Lung (tissue), 12 donors: ENCODE data around the gene BMP6. TPM values are rescaled to one million over a fixed set of nuclear protein-coding genes. Genes with fewer than 3 reads are reported as not detected.

Source experiments
- ATAC-seq: fragments of 200-7000 bp; cut with Tn5 transposase; one replicate; pipeline ENCODE4 v1.9.1; 2020; ENCODE audit warnings: moderate number of reproducible peaks; ENCODE audit not compliant: insufficient read depth, low FRiP score
- DNase-seq, 3 donors: peaks; one replicate each; pipeline ENCODE4 v3.0.0-alpha.2; 2013 to 2017
- H3K27ac ChIP-seq, 2 donors: one replicate each; pipeline ENCODE4 v1.5.1; 2013; ENCODE audit warnings: mild to moderate bottlenecking in 2 of 2, moderate library complexity in 2 of 2, control low read depth in 1 of 2, inconsistent platforms in 1 of 2, low read depth in 1 of 2, low read length in 1 of 2
- H3K27me3 ChIP-seq, 3 donors: one replicate each; pipeline ENCODE4 v1.5.1; 2013; ENCODE audit warnings: low read length in 2 of 3; ENCODE audit not compliant: control insufficient read depth in 3 of 3, insufficient read depth in 3 of 3
- H3K36me3 ChIP-seq, 4 donors: one replicate each; pipeline ENCODE4 v1.5.1; 2013; ENCODE audit warnings: low read length in 4 of 4, mild to moderate bottlenecking in 1 of 4, moderate library complexity in 1 of 4; ENCODE audit not compliant: control insufficient read depth in 4 of 4, insufficient read depth in 4 of 4
- H3K4me1 ChIP-seq, 5 donors: one replicate each; pipeline ENCODE4 v1.5.1; 2013; ENCODE audit warnings: low read length in 5 of 5, mild to moderate bottlenecking in 2 of 5, moderate library complexity in 1 of 5; ENCODE audit not compliant: control insufficient read depth in 5 of 5, insufficient read depth in 5 of 5
- H3K4me3 ChIP-seq: one replicate; pipeline ENCODE4 v1.5.1; 2013; ENCODE audit warnings: mild to moderate bottlenecking, control low read depth, moderate library complexity
- H3K9ac ChIP-seq, 2 donors: one replicate each; pipeline ENCODE4 v1.5.1; 2013; ENCODE audit warnings: low read length in 2 of 2, control low read depth in 1 of 2; ENCODE audit not compliant: insufficient read depth in 1 of 2
- H3K9me3 ChIP-seq, 4 donors: one replicate each; pipeline ENCODE4 v1.5.1; 2013; ENCODE audit warnings: low read length in 3 of 4, mild to moderate bottlenecking in 1 of 4, moderate library complexity in 1 of 4; ENCODE audit not compliant: control insufficient read depth in 4 of 4, insufficient read depth in 3 of 4
- WGBS, 2 donors: extraction: QIAGEN DNeasy Blood & Tissue Kit; methylation state at CpG; one replicate each; pipeline ENCODE4 v1.1.7; 2013; 5-methylcytosine and 5-hydroxymethylcytosine counted together
- polyA plus RNA-seq, 2 donors: library from polyadenylated mRNA; stranded (reverse); fragments of 200-250 nt; gene quantifications; one replicate each; pipeline ENCODE4 v1.2.1, GENCODE V29; 2013
- total RNA-seq, 2 donors: library from RNA; depleted of rRNA in 1 of 2; stranded (reverse); fragments of >200 nt in 1 of 2; gene quantifications; one replicate each; pipeline ENCODE4 v1.2.1, GENCODE V29; 2014 to 2021
- TF ChIP-seq, protein P1 (sequence below): IDR thresholded peaks from 2 replicates; pipeline ENCODE4 v1.5.1; 2012; ENCODE audit warnings: mild to moderate bottlenecking; ENCODE audit errors: control extremely low read depth, extremely low read depth
- donor health status: control.
- donor health status: control.
- donor health status: Bipolar disorder and iron deficiency.
- donor health status: healthy.
- donor health status: DM: yes; HTN: yes; CAD: no.

The BMP6 gene
- total and polyA plus RNA-seq, 4 donors, result 2.3 to 17.3 (median 10.6) TPM

DNA sequence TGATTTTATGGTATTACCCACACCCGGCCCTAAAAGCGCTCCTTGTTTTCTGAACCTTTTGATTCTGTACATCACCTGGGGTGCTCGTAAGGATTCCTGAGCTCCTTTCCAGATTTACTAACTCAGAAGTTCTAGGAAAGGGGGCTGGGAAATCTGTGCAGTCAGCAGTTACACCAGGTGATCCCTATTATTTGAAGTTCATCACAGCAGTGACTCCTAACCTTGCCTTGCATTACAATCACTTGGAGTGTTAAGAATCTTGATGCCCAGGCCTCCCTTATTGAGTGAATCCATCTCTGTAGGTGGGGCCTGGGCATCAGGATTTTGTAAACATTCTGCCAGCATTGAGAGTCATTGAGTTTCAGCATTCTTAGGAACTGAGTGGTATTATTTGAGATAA lies 44.7 kb downstream of the BMP6 start:
- Histone ChIP-seq H3K4me1 (peaks cover 0 to 2% (median 0%) of the 10 kb centered on the region in 5 donors), H3K27ac (no peak overlapping the region), H3K36me3 (no peaks in the 10 kb centered on the region), H3K27me3 (peaks cover 0 to 2% (median 0%) of the 10 kb centered on the region in 3 donors), H3K9me3 (peaks cover 0 to under 1% (median 0%) of the 10 kb centered on the region in 4 donors), H3K9ac (no peak overlapping the region), H3K4me3 (no peak overlapping the region)
- no peak for ATAC-seq
- no peak for DNase-seq
- TF ChIP-seq, protein P1, sequence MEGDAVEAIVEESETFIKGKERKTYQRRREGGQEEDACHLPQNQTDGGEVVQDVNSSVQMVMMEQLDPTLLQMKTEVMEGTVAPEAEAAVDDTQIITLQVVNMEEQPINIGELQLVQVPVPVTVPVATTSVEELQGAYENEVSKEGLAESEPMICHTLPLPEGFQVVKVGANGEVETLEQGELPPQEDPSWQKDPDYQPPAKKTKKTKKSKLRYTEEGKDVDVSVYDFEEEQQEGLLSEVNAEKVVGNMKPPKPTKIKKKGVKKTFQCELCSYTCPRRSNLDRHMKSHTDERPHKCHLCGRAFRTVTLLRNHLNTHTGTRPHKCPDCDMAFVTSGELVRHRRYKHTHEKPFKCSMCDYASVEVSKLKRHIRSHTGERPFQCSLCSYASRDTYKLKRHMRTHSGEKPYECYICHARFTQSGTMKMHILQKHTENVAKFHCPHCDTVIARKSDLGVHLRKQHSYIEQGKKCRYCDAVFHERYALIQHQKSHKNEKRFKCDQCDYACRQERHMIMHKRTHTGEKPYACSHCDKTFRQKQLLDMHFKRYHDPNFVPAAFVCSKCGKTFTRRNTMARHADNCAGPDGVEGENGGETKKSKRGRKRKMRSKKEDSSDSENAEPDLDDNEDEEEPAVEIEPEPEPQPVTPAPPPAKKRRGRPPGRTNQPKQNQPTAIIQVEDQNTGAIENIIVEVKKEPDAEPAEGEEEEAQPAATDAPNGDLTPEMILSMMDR, result no peak
- 95 to 97% methylated on average over 3 of the region's 3 CpGs for WGBS, 2 donors

DNA sequence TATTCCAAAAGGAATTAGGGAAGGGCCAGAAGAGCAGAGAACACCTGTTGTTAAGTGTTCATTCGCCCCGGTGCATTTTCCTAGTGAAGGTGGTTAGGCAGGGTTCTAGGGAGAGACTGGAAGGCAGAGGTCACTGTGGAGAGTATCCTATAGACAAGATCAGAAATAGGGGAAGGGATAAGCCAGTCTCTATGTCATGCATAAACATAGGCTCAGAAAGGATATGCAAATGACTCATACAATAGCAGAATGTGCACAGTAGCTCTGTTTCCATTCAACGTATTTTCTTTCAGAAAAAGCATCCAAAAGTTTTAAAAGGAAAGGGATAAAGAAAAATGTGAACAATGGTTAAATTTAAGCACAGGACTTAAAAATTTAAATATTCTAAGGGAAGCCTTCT lies 47.4 kb downstream of the BMP6 start:
- 90 to 92% methylated on average over 3 of the region's 3 CpGs for WGBS, 2 donors
- H3K4me1 ChIP-seq, result no peaks in the 10 kb centered on the region
- peaks cover 0 to 2% (median 0%) of the 10 kb centered on the region in 3 donors for H3K27me3 ChIP-seq
- no peaks in the 10 kb centered on the region for H3K36me3 ChIP-seq
- ATAC-seq (no peak), DNase-seq (no peak)
- H3K9ac ChIP-seq, result no peak overlapping the region
- H3K9me3 ChIP-seq, result no peaks in the 10 kb centered on the region
- TF ChIP-seq, protein P1, result no peak
- H3K4me3 ChIP-seq, result no peak overlapping the region
- no peak overlapping the region for H3K27ac ChIP-seq

DNA sequence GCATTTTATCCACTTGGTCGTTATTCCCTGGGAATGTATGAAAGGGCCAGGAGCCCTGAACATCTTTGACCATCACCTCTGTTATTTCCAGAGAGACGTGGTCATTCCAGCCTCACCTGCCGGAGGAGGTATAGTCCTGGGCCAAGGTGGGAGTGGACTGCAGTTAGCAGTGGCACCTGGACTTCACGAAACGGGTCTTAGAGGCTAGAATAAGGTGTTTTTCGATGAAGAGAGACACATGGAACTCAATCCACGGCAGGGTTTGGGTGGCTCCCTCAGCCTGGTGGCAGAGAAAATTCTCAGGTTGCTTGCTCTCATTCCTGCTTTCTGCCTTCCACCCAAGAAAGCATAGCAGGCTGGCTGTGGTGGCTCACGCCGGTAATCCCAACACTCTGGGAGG lies 48.0 kb downstream of the BMP6 start:
- peaks cover 0 to 2% (median 0%) of the 10 kb centered on the region in 3 donors for H3K27me3 ChIP-seq
- 93 to 96% methylated on average over 9 of the region's 9 CpGs for WGBS, 2 donors
- no peaks in the 10 kb centered on the region for H3K36me3 ChIP-seq
- no peaks in the 10 kb centered on the region for H3K9me3 ChIP-seq
- DNase-seq, result no peak
- H3K4me3 ChIP-seq, result no peak overlapping the region
- no peak overlapping the region for H3K27ac ChIP-seq
- no peaks in the 10 kb centered on the region for H3K4me1 ChIP-seq
- no peak for ATAC-seq
- TF ChIP-seq, protein P1, result no peak
- H3K9ac ChIP-seq, result no peak overlapping the region

DNA sequence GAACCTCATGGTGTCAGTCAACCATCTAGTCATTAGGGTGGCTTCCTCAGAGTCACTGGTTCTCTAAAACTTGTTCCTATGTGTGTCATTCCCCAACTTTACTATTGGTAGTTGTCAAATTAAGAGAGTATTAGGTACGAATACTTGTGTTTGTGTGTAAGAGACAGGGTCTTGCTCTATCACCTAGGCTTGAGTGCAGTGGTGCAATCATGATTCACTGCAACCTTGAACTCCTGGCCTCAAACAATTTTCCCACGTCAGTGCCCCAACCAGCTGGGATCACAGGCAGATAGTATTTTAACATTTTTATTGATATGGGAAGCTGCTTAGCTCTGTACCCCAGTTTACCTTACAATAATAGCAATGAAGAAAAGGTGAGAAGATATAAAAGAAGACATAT lies 50.6 kb downstream of the BMP6 start:
- ATAC-seq, result no peak
- H3K27me3 ChIP-seq, result no peaks in the 10 kb centered on the region
- no peaks in the 10 kb centered on the region for H3K4me1 ChIP-seq
- H3K4me3 ChIP-seq, result no peak overlapping the region
- no peaks in the 10 kb centered on the region for H3K9me3 ChIP-seq
- H3K36me3 ChIP-seq, result no peaks in the 10 kb centered on the region
- DNase-seq, result no peak
- no peak overlapping the region for H3K9ac ChIP-seq
- TF ChIP-seq, protein P1, result no peak
- no peak overlapping the region for H3K27ac ChIP-seq
- 95% methylated on average over 2 of the region's 2 CpGs for WGBS, 2 donors
